WTC11 (cell line): ENCODE measurements around the gene DUOX2. TPM values are rescaled to one million over a fixed set of nuclear protein-coding genes. Genes with fewer than 3 reads are reported as not detected.

Source experiments
- ATAC-seq: fragments of 200-7000 bp; cut with Tn5 transposase; 2 replicates; pipeline ENCODE4 v1.10.0; 2021; ENCODE audit warnings: mild to moderate bottlenecking, moderate library complexity
- CTCF ChIA-PET: fragments of 300-600 bp; sonication (Branson Sonifier 250); formaldehyde crosslinking; loops from one replicate; lab custom pipeline; 2021; ENCODE audit warnings: antibody characterized with exemption; lab: Charles Lee
- POLR2A ChIA-PET: fragments of 350-600 bp; sonication (Branson Sonifier 250); formaldehyde crosslinking; loops from one replicate; lab custom pipeline; 2021; ENCODE audit warnings: antibody characterized with exemption; lab: Charles Lee
- DNase-seq: peaks from one replicate; pipeline ENCODE4 v3.0.0; 2021; ENCODE audit warnings: low spot score
- H3K27ac Mint-ChIP-seq: 2 replicates; pipeline ENCODE4 v1.8.0; 2021; ENCODE audit warnings: mixed read lengths
- H3K27me3 Mint-ChIP-seq: 2 replicates; pipeline ENCODE4 v1.8.0; 2021; ENCODE audit warnings: low read depth, mild to moderate bottlenecking, moderate library complexity, mixed read lengths
- H3K36me3 Mint-ChIP-seq: 2 replicates; pipeline ENCODE4 v1.8.0; 2021; ENCODE audit warnings: mixed read lengths
- H3K4me1 Mint-ChIP-seq: 2 replicates; pipeline ENCODE4 v1.8.0; 2022; ENCODE audit warnings: mixed read lengths
- H3K4me3 Mint-ChIP-seq: 2 replicates; pipeline ENCODE4 v1.8.0; 2021; ENCODE audit warnings: mild to moderate bottlenecking, moderate library complexity, mixed read lengths
- H3K9me3 Mint-ChIP-seq: 2 replicates; pipeline ENCODE4 v1.8.0; 2021; ENCODE audit warnings: mixed read lengths
- E2F5 ChIP-seq: sonication (generic); formaldehyde crosslinking; IDR thresholded peaks from 2 replicates; pipeline ENCODE4 v1.8.1; 2022; ENCODE audit warnings: mild to moderate bottlenecking, moderate library complexity, missing genetic modification reagents
- ETV6 ChIP-seq: sonication (generic); formaldehyde crosslinking; IDR thresholded peaks from 2 replicates; pipeline ENCODE4 v1.8.1; 2022; ENCODE audit warnings: mild to moderate bottlenecking, missing genetic modification reagents
- MLX ChIP-seq: sonication (generic); formaldehyde crosslinking; IDR thresholded peaks from 2 replicates; pipeline ENCODE4 v1.8.1; 2023; ENCODE audit warnings: mild to moderate bottlenecking, missing genetic modification reagents, moderate library complexity
- MXD4 ChIP-seq: fragments of 250-450 bp; sonication (Bioruptor Pico); IDR thresholded peaks from 2 replicates; pipeline ENCODE4 v1.8.0; 2021; ENCODE audit warnings: mild to moderate bottlenecking, moderate library complexity, borderline replicate concordance
- NR1H2 ChIP-seq: sonication (generic); formaldehyde crosslinking; IDR thresholded peaks from 2 replicates; pipeline ENCODE4 v1.9.0; 2021; ENCODE audit warnings: mild to moderate bottlenecking, moderate library complexity, missing genetic modification reagents
- OVOL2 ChIP-seq: fragments of 250-450 bp; sonication (Bioruptor Pico); IDR thresholded peaks from 2 replicates; pipeline ENCODE4 v1.9.0; 2021; ENCODE audit warnings: mild to moderate bottlenecking, borderline replicate concordance
- SMAD4 ChIP-seq: sonication (generic); formaldehyde crosslinking; IDR thresholded peaks from 2 replicates; pipeline ENCODE4 v1.8.0; 2022; ENCODE audit warnings: mild to moderate bottlenecking, missing genetic modification reagents
- SOX15 ChIP-seq: fragments of 250-450 bp; sonication (Bioruptor Pico); IDR thresholded peaks from 2 replicates; pipeline ENCODE4 v1.9.0; 2021; ENCODE audit warnings: mild to moderate bottlenecking
- ZNF232 ChIP-seq: sonication (generic); formaldehyde crosslinking; IDR thresholded peaks from 2 replicates; pipeline ENCODE4 v1.8.0; 2022; ENCODE audit warnings: mild to moderate bottlenecking, missing genetic modification reagents
- ZNF317 ChIP-seq: sonication (generic); formaldehyde crosslinking; IDR thresholded peaks from 2 replicates; pipeline ENCODE4 v1.8.1; 2023; ENCODE audit warnings: low read depth, mild to moderate bottlenecking, moderate library complexity, missing genetic modification reagents, borderline replicate concordance
- total RNA-seq: library from RNA; stranded (reverse); gene quantifications from 3 replicates; pipeline ENCODE4 v1.2.3, GENCODE V29; 2021
- TF ChIP-seq, protein P1 (sequence below): sonication (generic); formaldehyde crosslinking; IDR thresholded peaks from 2 replicates; pipeline ENCODE4 v1.8.1; 2023; ENCODE audit warnings: mild to moderate bottlenecking, moderate library complexity, missing genetic modification reagents
- TF ChIP-seq, protein P2 (sequence below): sonication (generic); formaldehyde crosslinking; IDR thresholded peaks from 2 replicates; pipeline ENCODE4 v1.8.0; 2023; ENCODE audit warnings: missing genetic modification reagents, mild to moderate bottlenecking, borderline replicate concordance
- TF ChIP-seq, protein P3 (sequence below): sonication (generic); formaldehyde crosslinking; IDR thresholded peaks from 2 replicates; pipeline ENCODE4 v1.8.0; 2022; ENCODE audit warnings: mild to moderate bottlenecking, missing genetic modification reagents
- TF ChIP-seq, protein P4 (sequence below): fragments of 250-450 bp; sonication (Bioruptor Pico); conservative IDR thresholded peaks from 2 replicates; pipeline ENCODE4 v1.9.0; 2021; ENCODE audit warnings: mild to moderate bottlenecking

The DUOX2 gene
- total RNA-seq, 1 experiment from 2014 or later, result 0.13 TPM

GRCh38 chr15:45112143-45112590, 1.8 kb downstream of the DUOX2 start (continued):
- TF ChIP-seq ETV6, result no peak
- no peak for TF ChIP-seq ZNF232 (CRISPR knock-in tag)
- TF ChIP-seq, protein P1, sequence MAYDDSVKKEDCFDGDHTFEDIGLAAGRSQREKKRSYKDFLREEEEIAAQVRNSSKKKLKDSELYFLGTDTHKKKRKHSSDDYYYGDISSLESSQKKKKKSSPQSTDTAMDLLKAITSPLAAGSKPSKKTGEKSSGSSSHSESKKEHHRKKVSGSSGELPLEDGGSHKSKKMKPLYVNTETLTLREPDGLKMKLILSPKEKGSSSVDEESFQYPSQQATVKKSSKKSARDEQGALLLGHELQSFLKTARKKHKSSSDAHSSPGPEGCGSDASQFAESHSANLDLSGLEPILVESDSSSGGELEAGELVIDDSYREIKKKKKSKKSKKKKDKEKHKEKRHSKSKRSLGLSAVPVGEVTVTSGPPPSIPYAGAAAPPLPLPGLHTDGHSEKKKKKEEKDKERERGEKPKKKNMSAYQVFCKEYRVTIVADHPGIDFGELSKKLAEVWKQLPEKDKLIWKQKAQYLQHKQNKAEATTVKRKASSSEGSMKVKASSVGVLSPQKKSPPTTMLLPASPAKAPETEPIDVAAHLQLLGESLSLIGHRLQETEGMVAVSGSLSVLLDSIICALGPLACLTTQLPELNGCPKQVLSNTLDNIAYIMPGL (CRISPR knock-in tag), result no peak

- H3K4me1 Mint-ChIP-seq, result peaks cover 35% of the 10 kb centered on the region
- H3K27me3 Mint-ChIP-seq, result peaks cover 86% of the 10 kb centered on the region
- TF ChIP-seq, protein P2, sequence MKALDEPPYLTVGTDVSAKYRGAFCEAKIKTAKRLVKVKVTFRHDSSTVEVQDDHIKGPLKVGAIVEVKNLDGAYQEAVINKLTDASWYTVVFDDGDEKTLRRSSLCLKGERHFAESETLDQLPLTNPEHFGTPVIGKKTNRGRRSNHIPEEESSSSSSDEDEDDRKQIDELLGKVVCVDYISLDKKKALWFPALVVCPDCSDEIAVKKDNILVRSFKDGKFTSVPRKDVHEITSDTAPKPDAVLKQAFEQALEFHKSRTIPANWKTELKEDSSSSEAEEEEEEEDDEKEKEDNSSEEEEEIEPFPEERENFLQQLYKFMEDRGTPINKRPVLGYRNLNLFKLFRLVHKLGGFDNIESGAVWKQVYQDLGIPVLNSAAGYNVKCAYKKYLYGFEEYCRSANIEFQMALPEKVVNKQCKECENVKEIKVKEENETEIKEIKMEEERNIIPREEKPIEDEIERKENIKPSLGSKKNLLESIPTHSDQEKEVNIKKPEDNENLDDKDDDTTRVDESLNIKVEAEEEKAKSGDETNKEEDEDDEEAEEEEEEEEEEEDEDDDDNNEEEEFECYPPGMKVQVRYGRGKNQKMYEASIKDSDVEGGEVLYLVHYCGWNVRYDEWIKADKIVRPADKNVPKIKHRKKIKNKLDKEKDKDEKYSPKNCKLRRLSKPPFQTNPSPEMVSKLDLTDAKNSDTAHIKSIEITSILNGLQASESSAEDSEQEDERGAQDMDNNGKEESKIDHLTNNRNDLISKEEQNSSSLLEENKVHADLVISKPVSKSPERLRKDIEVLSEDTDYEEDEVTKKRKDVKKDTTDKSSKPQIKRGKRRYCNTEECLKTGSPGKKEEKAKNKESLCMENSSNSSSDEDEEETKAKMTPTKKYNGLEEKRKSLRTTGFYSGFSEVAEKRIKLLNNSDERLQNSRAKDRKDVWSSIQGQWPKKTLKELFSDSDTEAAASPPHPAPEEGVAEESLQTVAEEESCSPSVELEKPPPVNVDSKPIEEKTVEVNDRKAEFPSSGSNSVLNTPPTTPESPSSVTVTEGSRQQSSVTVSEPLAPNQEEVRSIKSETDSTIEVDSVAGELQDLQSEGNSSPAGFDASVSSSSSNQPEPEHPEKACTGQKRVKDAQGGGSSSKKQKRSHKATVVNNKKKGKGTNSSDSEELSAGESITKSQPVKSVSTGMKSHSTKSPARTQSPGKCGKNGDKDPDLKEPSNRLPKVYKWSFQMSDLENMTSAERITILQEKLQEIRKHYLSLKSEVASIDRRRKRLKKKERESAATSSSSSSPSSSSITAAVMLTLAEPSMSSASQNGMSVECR, result no peak
- TF ChIP-seq E2F5 (CRISPR knock-in tag) (no peak), ZNF317 (CRISPR knock-in tag) (0 out of 2 replicates have a peak, but pooled peaks have one; percentile 17)
- TF ChIP-seq, protein P3, sequence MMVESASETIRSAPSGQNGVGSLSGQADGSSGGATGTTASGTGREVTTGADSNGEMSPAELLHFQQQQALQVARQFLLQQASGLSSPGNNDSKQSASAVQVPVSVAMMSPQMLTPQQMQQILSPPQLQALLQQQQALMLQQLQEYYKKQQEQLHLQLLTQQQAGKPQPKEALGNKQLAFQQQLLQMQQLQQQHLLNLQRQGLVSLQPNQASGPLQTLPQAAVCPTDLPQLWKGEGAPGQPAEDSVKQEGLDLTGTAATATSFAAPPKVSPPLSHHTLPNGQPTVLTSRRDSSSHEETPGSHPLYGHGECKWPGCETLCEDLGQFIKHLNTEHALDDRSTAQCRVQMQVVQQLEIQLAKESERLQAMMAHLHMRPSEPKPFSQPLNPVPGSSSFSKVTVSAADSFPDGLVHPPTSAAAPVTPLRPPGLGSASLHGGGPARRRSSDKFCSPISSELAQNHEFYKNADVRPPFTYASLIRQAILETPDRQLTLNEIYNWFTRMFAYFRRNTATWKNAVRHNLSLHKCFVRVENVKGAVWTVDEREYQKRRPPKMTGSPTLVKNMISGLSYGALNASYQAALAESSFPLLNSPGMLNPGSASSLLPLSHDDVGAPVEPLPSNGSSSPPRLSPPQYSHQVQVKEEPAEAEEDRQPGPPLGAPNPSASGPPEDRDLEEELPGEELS (CRISPR knock-in tag), result peak; percentile 70; the same call in 1 of the 2 replicates
- no peak overlapping the region for H3K27ac Mint-ChIP-seq
- ATAC-seq (peak; percentile 5; the same call in 1 of the 2 replicates), DNase-seq (peak; percentile 24)
- peak overlapping the region; percentile 64 for H3K4me3 Mint-ChIP-seq
- H3K9me3 Mint-ChIP-seq, result no peaks in the 10 kb centered on the region
- H3K36me3 Mint-ChIP-seq, result no peaks in the 10 kb centered on the region
- ChIA-PET POLR2A (interaction anchor here (0.6 kb wide), 1 partner anchor 13 kb away, joined by 3 read pairs; no protein-coding TSS in a partner anchor), CTCF (interaction anchor here (1.2 to 8.3 kb wide), 2 partner anchors 19 to 51 kb away, joined by 6 to 231 read pairs; partner anchors contain the start of genes DUOX1 and DUOXA1)
These were observed 2.4 kb downstream of the DUOX2 start for GRCh38 chr15:45111390-45112142.

DNA sequence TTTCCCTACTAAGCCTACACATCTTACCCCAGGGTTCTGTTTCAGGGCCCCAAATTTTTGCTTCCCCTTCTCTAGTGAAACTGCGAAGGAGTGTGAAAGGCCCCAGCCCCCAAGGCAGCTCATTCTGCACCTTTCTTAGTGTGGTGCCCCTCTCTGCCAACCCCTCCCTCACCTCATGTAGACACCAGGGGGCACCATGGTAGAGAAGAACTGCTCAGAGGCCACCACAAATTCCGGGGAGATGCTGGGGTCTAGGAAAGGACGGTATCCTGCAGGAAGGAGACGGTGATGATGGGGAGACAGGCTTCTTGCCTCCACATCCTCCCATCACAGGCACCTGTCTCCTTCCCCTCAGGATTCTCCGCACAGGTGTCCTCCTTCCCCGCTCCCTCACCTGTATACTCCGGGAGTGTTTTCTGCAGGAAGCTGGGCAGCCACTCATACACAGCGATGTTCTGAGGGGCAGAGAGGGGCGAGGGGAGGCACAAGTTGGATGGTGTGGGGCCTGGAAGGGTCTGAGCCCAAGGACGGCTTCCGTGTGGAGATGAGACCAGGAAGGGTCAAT, 3.6 kb downstream of the DUOX2 start:
- peak; percentile 29 for DNase-seq
- Mint-ChIP-seq H3K36me3 (no peaks in the 10 kb centered on the region), H3K27ac (no peak overlapping the region), H3K4me3 (0 out of 2 replicates have a peak overlapping the region, but pooled peaks have one; percentile 18), H3K9me3 (no peaks in the 10 kb centered on the region), H3K4me1 (peaks cover 32% of the 10 kb centered on the region), H3K27me3 (peaks cover 79% of the 10 kb centered on the region)
- ChIA-PET POLR2A (no interaction called here), CTCF (interaction anchor here (0.5 to 3.5 kb wide), 12 partner anchors 8 to 257 kb away, joined by 3 to 27 read pairs (median 3); partner anchors contain the start of genes DUOX1 and DUOXA1)
- no peak for ATAC-seq
- no peak for TF ChIP-seq MXD4 (CRISPR knock-in tag)
- TF ChIP-seq NR1H2, result no peak
- TF ChIP-seq, protein P4, sequence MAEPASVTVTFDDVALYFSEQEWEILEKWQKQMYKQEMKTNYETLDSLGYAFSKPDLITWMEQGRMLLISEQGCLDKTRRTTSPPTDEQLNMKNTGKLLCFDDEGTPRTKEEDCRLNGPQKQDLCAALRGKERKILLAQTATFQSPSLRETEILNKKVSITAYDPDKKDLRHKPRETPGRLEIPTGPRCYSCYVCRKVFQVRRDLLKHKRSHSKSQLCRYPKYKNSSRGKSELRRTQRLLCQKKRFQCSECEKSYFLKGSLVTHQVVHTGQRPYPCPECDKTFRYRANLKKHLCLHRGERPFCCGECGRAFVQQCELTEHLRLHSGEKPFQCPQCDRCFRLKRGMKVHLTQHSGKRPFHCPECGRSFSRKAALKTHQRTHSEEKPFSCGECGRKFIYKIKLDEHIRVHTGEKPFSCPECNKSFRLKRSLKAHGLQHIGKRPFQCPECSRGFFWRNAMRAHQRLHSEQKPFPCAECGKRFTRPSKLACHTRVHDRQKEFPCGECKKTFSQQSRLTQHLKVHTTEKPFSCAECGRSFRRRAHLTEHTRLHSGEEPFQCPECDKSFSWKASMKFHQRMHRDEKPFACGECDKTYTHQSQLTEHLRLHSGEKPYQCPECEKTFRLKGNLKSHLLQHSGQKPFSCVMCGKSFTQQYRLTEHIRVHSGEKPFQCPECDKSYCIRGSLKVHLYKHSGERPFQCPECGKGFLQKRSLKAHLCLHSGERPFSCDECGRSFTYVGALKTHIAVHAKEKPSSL, result no peak
- TF ChIP-seq E2F5 (CRISPR knock-in tag), result no peak
- TF ChIP-seq OVOL2 (CRISPR knock-in tag), result no peak
- no peak for TF ChIP-seq MLX
- no peak for TF ChIP-seq SMAD4 (CRISPR knock-in tag)
- no peak for TF ChIP-seq SOX15 (CRISPR knock-in tag)
